Subcutaneous adipose tissue (tissue), 4 donors: ENCODE results near the gene PAPPA. TPM values are rescaled to one million over a fixed set of nuclear protein-coding genes. Genes with fewer than 3 reads are reported as not detected.

Experiments used
- CTCF ChIP-seq: fragments of 450-650 bp; IDR thresholded peaks from one replicate; pipeline ENCODE4 v1.5.1; 2016; ENCODE audit warnings: low read depth, mild to moderate bottlenecking, control low read depth, antibody characterized with exemption, moderate library complexity
- total RNA-seq, 4 donors: library from RNA; depleted of rRNA; stranded (reverse); fragments of >200 nt; gene quantifications; one replicate each; pipeline ENCODE4 v1.1.0, GENCODE V29; 2016

PAPPA gene
- total RNA-seq, 4 donors from 2014 or later, result 1.3 to 3.9 (median 3.1) TPM

- no peak for TF ChIP-seq CTCF
Observed at GRCh38 chr9:116300360-116300870, 146.8 kb downstream of the PAPPA start.

- no peak for TF ChIP-seq CTCF
Observed at GRCh38 chr9:116303270-116303669, 149.7 kb downstream of the PAPPA start.

- TF ChIP-seq CTCF, result no peak
Observed at GRCh38 chr9:116303886-116304538, 150.4 kb downstream of the PAPPA start.

GRCh38 chr9:116304761-116305160 lies 151.2 kb downstream of the PAPPA start:
- TF ChIP-seq CTCF, result no peak

GRCh38 chr9:116308076-116308475 lies 154.5 kb downstream of the PAPPA start:
- no peak for TF ChIP-seq CTCF

GRCh38 chr9:116309900-116310611 lies 156.5 kb downstream of the PAPPA start:
- TF ChIP-seq CTCF, result no peak

- TF ChIP-seq CTCF, result no peak
Observed at GRCh38 chr9:116312221-116312620, 158.6 kb downstream of the PAPPA start.
